Ramos (cell line): ENCODE data around the gene OSER1.
"Not testable (repeated sequence)": the region's sequence is repeated elsewhere in the genome, so short reads cannot be mapped to it uniquely, and the experiment has no call there.

ENCODE experiments used
- in situ Hi-C: fragments of 300-500 bp; cut with MboI; formaldehyde crosslinking; loops from one replicate; pipeline ENCODE4 v1.14.3; 2022; ENCODE audit warnings: low sequenced_read_pairs; ENCODE audit not compliant: unreplicated experiment

OSER1 gene

GRCh38 chr20:44206132-44206531, 4.4 kb downstream of the OSER1 start:
- in situ Hi-C loops = loop anchor here (25.0 kb wide), 2 partner anchors 406 to 481 kb away; no protein-coding TSS in a partner anchor

DNA sequence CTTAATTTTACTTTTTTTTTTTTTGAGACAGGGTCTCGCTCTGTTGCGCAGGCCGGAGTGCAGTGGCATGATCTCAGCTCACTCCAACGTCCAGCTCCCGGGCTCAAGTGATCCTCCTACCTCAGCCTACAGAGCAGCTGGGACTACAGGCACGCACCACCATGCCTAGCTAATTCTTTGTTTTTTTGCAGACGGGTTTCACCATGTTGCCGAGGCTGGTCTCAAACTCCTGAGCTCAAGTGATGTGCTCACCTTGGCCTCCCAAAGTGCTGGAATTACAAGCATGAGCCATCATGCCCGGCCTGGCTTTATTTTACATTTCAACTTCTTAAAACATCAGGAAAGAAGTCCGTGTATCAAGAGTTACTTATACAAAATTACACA, 5.7 kb downstream of the OSER1 start:
- in situ Hi-C loops = loop anchor here (25.0 kb wide), 2 partner anchors 407 to 482 kb away; no protein-coding TSS in a partner anchor

- in situ Hi-C loops = loop anchor here (25.0 kb wide), 2 partner anchors 408 to 483 kb away; no protein-coding TSS in a partner anchor
Measured at GRCh38 chr20:44204156-44204831, 6.3 kb downstream of the OSER1 start.

- in situ Hi-C loops = loop anchor here (25.0 kb wide), 2 partner anchors 409 to 484 kb away; no protein-coding TSS in a partner anchor
Measured at GRCh38 chr20:44203161-44203560, 7.4 kb downstream of the OSER1 start.

DNA sequence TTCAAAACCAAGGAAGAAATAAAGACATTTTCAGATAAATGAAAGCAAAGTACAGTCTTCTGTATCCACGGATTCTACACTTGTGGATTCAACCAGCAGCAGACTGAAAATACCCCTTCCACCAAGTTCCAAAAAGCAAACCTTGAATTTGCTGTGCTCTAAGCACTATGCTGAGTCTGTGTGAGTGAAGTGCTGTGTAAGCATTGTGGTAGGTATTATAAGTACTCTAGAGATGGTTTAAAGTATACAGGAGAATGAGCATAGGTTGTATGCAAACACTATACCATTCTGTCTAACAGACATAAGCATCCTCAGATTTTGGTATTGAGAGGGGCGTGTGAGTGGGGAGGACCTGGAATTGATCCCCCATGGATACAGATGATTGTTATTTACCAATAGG, 9.6 kb downstream of the OSER1 start:
- in situ Hi-C loops = loop anchor here (25.0 kb wide), 2 partner anchors 411 to 486 kb away; no protein-coding TSS in a partner anchor

GRCh38 chr20:44200371-44200770, 10.2 kb downstream of the OSER1 start:
- in situ Hi-C loops = loop anchor here (25.0 kb wide), 2 partner anchors 412 to 487 kb away; no protein-coding TSS in a partner anchor

DNA sequence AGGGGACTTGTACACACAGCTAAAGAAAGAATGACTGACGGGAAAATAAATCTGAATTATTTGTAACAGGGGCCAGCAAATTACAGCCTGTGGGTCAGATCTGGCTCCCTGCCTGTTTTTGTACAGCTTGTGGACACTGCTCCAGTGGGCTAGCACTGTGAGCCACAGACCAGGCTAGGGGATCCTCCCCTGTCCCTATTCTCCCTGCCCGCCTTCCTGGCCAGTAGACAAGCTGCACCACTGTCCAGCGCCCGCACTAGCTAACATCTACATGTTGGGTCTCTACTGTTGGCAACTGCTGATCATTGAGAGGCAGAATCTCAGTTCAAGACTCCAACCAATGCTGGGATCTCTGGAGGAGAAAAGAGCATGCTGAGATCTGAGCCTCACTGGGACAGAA, 10.7 kb downstream of the OSER1 start:
- in situ Hi-C loops = loop anchor here (25.0 kb wide), 2 partner anchors 412 to 487 kb away; no protein-coding TSS in a partner anchor

DNA sequence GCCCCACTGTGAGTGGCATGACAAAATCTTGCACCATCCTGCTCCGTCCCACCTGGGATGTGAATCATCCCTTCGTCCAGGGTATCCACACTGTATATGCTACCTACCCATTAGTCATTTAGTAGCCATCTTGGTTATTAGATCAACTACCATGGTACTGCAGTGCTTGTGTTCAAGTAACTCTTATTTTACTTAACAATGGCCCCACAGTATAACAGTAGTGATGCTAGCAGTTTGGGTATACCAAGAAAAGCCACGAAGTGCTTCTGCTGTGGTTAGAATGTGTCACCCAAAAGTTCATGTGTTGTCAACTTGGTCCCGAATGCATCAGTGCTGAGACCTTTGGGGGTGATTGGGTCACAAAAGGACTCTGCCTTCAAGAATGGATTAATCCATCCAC, 11.7 kb downstream of the OSER1 start:
- in situ Hi-C loops = no loop called here

GRCh38 chr20:44196271-44196670, 14.3 kb downstream of the OSER1 start:
- in situ Hi-C loops = no loop called here

GRCh38 chr20:44195605-44196004, 15.0 kb downstream of the OSER1 start:
- in situ Hi-C loops = no loop called here

DNA sequence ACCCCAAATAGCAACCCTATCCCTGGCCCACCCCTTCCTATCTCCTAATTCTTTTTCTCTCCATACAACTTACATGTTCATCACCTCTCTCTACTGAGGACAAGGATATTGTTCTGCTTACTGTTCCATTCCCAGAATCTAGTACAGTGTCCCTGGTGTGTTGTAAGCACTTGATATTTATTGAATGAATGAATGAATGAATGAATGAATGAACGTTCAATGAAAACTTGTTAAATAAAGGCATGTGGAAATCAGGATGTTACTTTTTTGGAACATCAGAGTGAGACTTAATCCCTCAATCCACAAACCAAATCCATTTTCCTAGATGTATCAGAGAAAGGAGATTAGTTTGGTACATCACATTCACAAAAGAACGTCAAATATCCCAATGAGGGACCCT, 16.8 kb downstream of the OSER1 start:
- in situ Hi-C loops = no loop called here

DNA sequence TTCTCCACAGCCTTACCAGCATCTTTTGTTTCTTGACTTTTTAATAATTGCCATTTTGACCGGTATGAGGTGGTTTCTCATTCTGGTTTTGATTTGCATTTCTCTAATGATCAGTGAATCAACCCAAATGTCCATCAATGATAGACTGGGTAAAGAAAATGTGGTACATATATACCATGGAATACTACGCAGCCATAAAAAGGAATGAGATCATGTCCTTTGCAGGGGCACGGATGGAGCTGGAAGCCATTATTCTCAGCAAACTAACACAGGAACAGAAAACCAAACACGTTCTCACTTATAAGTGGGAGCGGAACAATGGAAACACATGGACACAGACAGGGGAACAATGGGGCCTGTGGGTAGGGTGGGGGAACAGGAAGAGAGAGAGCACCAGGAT, 18.9 kb downstream of the OSER1 start:
- in situ Hi-C loops = not testable (repeated sequence)

- in situ Hi-C loops = not testable (repeated sequence)
Measured at GRCh38 chr20:44190197-44190852, 20.2 kb downstream of the OSER1 start.

DNA sequence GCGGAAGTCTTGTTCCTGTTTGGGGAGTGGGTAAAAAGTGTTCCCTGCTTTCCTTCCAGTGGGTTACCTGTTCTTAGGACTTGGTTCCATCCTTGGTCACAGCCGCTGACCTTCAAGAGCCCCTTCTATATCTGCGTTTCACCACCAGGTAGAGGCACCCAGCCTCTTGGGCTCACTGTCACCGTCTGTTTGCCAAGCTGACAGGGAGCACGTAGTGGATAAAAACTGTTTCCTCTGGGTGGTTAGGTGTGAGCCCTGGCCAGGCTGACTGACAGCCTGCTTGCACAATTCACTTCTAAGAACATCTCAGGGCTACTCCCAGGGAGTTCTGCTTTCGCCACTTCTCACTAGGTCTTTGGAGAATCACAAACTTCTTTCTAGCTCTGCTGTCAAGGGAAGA, 21.8 kb downstream of the OSER1 start:
- in situ Hi-C loops = no loop called here

- in situ Hi-C loops = no loop called here
Measured at GRCh38 chr20:44187772-44188709, 22.5 kb downstream of the OSER1 start.

- in situ Hi-C loops = no loop called here
Measured at GRCh38 chr20:44187054-44187771, 23.4 kb downstream of the OSER1 start, which contains the start of gene JPH2. JPH2 (minus strand) TSS chr20:44187188; CDS start chr20:44186705, 483 bp downstream.

DNA sequence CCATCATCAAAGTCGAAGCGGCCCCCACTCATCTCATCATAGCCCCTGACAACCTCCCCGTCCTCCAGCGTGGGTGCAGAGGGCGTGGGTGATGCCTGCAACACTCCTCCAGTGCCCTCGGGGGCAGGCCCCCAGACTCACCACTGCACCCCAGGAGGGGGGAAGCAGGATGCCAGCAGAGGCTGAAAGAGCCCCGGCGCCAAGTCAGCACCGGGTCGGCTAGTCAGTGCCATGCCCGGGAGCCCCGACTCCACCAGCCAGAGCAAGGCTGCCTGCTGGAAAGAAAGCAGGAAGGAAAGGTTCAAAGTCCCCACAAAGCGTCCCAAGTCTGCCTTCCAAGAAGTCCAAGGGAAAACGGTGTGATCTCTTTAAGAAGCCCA, 23.9 kb downstream of the OSER1 start:
- in situ Hi-C loops = no loop called here

DNA sequence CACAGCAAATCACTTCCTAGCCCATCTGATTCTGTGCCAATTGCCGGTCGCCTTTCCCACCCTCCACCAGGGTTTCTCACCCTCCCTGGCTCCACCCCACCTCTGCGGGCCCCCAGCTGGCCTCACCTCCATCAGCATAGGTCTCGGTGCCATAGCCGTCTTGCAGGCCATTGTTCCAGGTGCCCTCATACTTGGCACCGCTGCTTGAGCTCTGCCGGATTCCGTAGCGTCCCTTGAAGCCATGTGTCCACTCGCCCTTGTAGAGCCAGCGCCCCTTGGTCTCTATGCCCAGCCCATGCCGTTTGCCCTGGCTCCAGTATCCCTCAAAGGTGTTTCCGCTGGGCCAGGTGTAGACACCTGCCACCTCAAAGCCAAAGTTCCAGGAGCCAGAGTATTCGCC, 24.4 kb downstream of the OSER1 start:
- in situ Hi-C loops = no loop called here

- in situ Hi-C loops = no loop called here
Measured at GRCh38 chr20:44185574-44185973, 25.0 kb downstream of the OSER1 start.

DNA sequence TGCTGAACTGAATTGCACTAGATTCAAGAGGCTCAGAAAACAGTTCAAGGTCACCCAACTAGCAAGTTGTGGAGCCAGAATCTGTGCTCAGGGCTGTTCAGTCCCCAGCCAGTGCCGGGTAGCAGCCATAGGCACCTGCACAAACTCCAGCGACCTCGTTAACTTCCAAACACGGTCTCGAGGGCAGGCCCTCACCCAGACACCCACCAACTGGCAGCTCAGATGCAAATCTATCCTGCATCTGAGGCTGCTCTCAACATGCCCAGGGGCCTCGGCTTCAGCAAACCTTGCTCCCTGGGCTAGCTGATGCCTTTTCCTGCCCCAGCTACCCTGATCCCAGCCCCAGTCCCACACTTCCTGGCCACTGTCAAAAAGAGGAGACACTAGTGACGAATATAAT, 27.3 kb downstream of the OSER1 start:
- in situ Hi-C loops = no loop called here
